ENCODE results near the gene RNU1-3.
A peak's percentile ranks its signal among the peaks of the same experiment; 100 is the strongest.
"Not testable (repeated sequence)": the region's sequence is repeated elsewhere in the genome, so short reads cannot be mapped to it uniquely, and the experiment has no call there.

GRCh38 chr1:16629916-16630530, 36.7 kb downstream of the RNU1-3 start:
- TF ChIP-seq POLR2A (IDR thresholded peaks at IDR 0.05), result peak in 1 of 2 donors; percentile 24
- TF ChIP-seq CTCF (IDR thresholded peaks at IDR 0.05), result not testable (repeated sequence)
